Measurements from ENCODE around the gene PSMC1.

DNA sequence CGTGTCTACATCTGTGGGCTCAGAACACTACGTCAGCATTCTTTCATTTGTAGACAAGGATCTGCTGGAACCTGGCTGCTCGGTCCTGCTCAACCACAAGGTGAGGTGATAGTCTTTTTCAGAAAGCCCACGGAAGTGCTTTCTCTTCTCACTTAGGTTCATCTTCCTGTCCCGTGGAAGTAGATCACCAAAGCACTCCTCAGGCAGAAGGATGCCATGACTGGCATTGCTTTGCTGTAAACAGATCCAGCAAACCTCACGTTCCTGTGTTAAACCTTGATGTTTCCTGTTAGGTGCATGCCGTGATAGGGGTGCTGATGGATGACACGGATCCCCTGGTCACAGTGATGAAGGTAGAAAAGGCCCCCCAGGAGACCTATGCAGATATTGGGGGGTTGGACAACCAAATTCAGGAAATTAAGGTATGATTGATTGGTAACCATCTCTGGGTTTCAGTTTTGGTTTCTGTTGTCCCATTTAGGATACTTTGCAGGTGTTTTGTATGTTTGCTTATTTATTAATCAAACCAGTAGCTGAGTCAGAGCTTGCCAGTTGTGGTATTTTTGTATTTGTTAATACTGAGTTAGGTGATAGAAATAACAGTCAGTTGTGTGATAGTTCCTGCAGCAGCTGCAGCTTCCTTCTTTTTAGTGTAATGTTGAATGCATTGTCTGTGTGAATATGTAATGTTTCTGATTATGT, 7.5 kb downstream of the PSMC1 start:
- TF ChIP-seq POLR2AphosphoS5 (IDR thresholded peaks at IDR 0.05): no peak
- TF ChIP-seq, protein P1, sequence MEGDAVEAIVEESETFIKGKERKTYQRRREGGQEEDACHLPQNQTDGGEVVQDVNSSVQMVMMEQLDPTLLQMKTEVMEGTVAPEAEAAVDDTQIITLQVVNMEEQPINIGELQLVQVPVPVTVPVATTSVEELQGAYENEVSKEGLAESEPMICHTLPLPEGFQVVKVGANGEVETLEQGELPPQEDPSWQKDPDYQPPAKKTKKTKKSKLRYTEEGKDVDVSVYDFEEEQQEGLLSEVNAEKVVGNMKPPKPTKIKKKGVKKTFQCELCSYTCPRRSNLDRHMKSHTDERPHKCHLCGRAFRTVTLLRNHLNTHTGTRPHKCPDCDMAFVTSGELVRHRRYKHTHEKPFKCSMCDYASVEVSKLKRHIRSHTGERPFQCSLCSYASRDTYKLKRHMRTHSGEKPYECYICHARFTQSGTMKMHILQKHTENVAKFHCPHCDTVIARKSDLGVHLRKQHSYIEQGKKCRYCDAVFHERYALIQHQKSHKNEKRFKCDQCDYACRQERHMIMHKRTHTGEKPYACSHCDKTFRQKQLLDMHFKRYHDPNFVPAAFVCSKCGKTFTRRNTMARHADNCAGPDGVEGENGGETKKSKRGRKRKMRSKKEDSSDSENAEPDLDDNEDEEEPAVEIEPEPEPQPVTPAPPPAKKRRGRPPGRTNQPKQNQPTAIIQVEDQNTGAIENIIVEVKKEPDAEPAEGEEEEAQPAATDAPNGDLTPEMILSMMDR (IDR thresholded peaks at IDR 0.05; ENCODE audit: poor library complexity, severe bottlenecking): no peak
- TF ChIP-seq RAD21 (conservative IDR thresholded peaks at IDR 0.05): no peak
- no peak for TF ChIP-seq EZH2 (IDR thresholded peaks at IDR 0.05; ENCODE audit: borderline replicate concordance, insufficient read depth, low read length, poor library complexity, severe bottlenecking)
- TF ChIP-seq EP300 (conservative IDR thresholded peaks at IDR 0.05; ENCODE audit: poor library complexity, severe bottlenecking): no peak
- TF ChIP-seq, protein P2, sequence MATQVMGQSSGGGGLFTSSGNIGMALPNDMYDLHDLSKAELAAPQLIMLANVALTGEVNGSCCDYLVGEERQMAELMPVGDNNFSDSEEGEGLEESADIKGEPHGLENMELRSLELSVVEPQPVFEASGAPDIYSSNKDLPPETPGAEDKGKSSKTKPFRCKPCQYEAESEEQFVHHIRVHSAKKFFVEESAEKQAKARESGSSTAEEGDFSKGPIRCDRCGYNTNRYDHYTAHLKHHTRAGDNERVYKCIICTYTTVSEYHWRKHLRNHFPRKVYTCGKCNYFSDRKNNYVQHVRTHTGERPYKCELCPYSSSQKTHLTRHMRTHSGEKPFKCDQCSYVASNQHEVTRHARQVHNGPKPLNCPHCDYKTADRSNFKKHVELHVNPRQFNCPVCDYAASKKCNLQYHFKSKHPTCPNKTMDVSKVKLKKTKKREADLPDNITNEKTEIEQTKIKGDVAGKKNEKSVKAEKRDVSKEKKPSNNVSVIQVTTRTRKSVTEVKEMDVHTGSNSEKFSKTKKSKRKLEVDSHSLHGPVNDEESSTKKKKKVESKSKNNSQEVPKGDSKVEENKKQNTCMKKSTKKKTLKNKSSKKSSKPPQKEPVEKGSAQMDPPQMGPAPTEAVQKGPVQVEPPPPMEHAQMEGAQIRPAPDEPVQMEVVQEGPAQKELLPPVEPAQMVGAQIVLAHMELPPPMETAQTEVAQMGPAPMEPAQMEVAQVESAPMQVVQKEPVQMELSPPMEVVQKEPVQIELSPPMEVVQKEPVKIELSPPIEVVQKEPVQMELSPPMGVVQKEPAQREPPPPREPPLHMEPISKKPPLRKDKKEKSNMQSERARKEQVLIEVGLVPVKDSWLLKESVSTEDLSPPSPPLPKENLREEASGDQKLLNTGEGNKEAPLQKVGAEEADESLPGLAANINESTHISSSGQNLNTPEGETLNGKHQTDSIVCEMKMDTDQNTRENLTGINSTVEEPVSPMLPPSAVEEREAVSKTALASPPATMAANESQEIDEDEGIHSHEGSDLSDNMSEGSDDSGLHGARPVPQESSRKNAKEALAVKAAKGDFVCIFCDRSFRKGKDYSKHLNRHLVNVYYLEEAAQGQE (IDR thresholded peaks at IDR 0.05; ENCODE audit: borderline replicate concordance): no peak
- no peak for TF ChIP-seq TAF1 (IDR thresholded peaks at IDR 0.05; ENCODE audit: low read depth)
- TF ChIP-seq SMC3 (conservative IDR thresholded peaks at IDR 0.05; ENCODE audit: poor library complexity): no peak
